ENCODE measurements around the gene TCF7L1. TPM values are rescaled to one million over a fixed set of nuclear protein-coding genes. Genes with fewer than 3 reads are reported as not detected.

The TCF7L1 gene
- total RNA-seq, 1 experiment from 2014 or later, result 3.0 TPM

GRCh38 chr2:85344356-85344954, 211.3 kb downstream of the TCF7L1 start:
- intact Hi-C loops (cut with micrococcal nuclease; ENCODE audit: unreplicated experiment), result no loop called here
- TF ChIP-seq CTCF (IDR thresholded peaks at IDR 0.05; ENCODE audit: unreplicated experiment), result no peak
- DNase-seq, result no peak
- CTCF ChIA-PET, result no interaction called here
- no peaks in the 10 kb centered on the region for H3K4me1 Mint-ChIP-seq (ENCODE audit: low read depth, unreplicated experiment)
- BruUV-seq (replicated peaks), result no TSS peak
- H3K36me3 Mint-ChIP-seq (ENCODE audit: insufficient read depth, unreplicated experiment), result peaks cover 12% of the 10 kb centered on the region
- H3K27me3 Mint-ChIP-seq (ENCODE audit: unreplicated experiment), result no peaks in the 10 kb centered on the region
- H3K27ac Mint-ChIP-seq (ENCODE audit: unreplicated experiment), result no peak overlapping the region
- H3K9me3 Mint-ChIP-seq (ENCODE audit: low read depth, unreplicated experiment), result no peaks in the 10 kb centered on the region
- no peak overlapping the region for H3K4me3 Mint-ChIP-seq (ENCODE audit: low read depth, unreplicated experiment)

GRCh38 chr2:85347599-85347998, 214.4 kb downstream of the TCF7L1 start:
- Mint-ChIP-seq H3K4me1 (ENCODE audit: low read depth, unreplicated experiment) (no peaks in the 10 kb centered on the region), H3K36me3 (ENCODE audit: insufficient read depth, unreplicated experiment) (peaks cover 30% of the 10 kb centered on the region), H3K9me3 (ENCODE audit: low read depth, unreplicated experiment) (no peaks in the 10 kb centered on the region), H3K27ac (ENCODE audit: unreplicated experiment) (no peak overlapping the region), H3K4me3 (ENCODE audit: low read depth, unreplicated experiment) (no peak overlapping the region), H3K27me3 (ENCODE audit: unreplicated experiment) (no peaks in the 10 kb centered on the region)
- no peak for TF ChIP-seq CTCF (IDR thresholded peaks at IDR 0.05; ENCODE audit: unreplicated experiment)
- intact Hi-C loops (cut with micrococcal nuclease; ENCODE audit: unreplicated experiment), result no loop called here
- CTCF ChIA-PET, result interaction anchor here (0.6 kb wide), 1 partner anchor 17 kb away, joined by 3 read pairs; no protein-coding TSS in a partner anchor
- BruUV-seq (replicated peaks), result no TSS peak
- no peak for DNase-seq

GRCh38 chr2:85353876-85354285, 220.7 kb downstream of the TCF7L1 start:
- TSS peak; percentile 76 for BruUV-seq (replicated peaks)
- CTCF ChIA-PET, result interaction anchor here (1.5 kb wide), 1 partner anchor 26 kb away, joined by 6 read pairs; the partner anchor contains the start of gene TGOLN2
- Mint-ChIP-seq H3K36me3 (ENCODE audit: insufficient read depth, unreplicated experiment) (peaks cover 42% of the 10 kb centered on the region), H3K4me3 (ENCODE audit: low read depth, unreplicated experiment) (peak overlapping the region; percentile 96), H3K27me3 (ENCODE audit: unreplicated experiment) (no peaks in the 10 kb centered on the region), H3K9me3 (ENCODE audit: low read depth, unreplicated experiment) (no peaks in the 10 kb centered on the region), H3K27ac (ENCODE audit: unreplicated experiment) (peak overlapping the region; percentile 89), H3K4me1 (ENCODE audit: low read depth, unreplicated experiment) (no peaks in the 10 kb centered on the region)
- no peak for TF ChIP-seq CTCF (IDR thresholded peaks at IDR 0.05; ENCODE audit: unreplicated experiment)
- peak; percentile 35 for DNase-seq
- intact Hi-C loops (cut with micrococcal nuclease; ENCODE audit: unreplicated experiment), result no loop called here

GRCh38 chr2:85354286-85355072, 221.3 kb downstream of the TCF7L1 start, which contains the start of the genes ELMOD3 and RETSAT:
Gene ELMOD3 (plus strand): TSS chr2:85354769. CDS start chr2:85357199, 2,430 bp downstream.
Gene RETSAT (minus strand): TSS chr2:85354528. CDS start chr2:85354507, 21 bp downstream.
- Mint-ChIP-seq H3K27ac (ENCODE audit: unreplicated experiment) (peak within 1 kb of the TSS; percentile 89), H3K4me1 (ENCODE audit: low read depth, unreplicated experiment) (no peaks in the 10 kb centered on the region), H3K9me3 (ENCODE audit: low read depth, unreplicated experiment) (no peaks in the 10 kb centered on the region), H3K27me3 (ENCODE audit: unreplicated experiment) (no peaks in the 10 kb centered on the region), H3K36me3 (ENCODE audit: insufficient read depth, unreplicated experiment) (peaks cover 42% of the 10 kb centered on the region), H3K4me3 (ENCODE audit: low read depth, unreplicated experiment) (peak within 1 kb of the TSS; percentile 96)
- intact Hi-C loops (cut with micrococcal nuclease; ENCODE audit: unreplicated experiment), result no loop called here
- TF ChIP-seq CTCF (IDR thresholded peaks at IDR 0.05; ENCODE audit: unreplicated experiment), result no peak
- no TSS peak for BruUV-seq (replicated peaks)
- CTCF ChIA-PET, result interaction anchor here (0.6 to 1.5 kb wide), 3 partner anchors 27 to 184 kb away, joined by 3 to 6 read pairs (median 3); partner anchors contain the start of genes MAT2A, SH2D6 and TGOLN2
- peak; percentile 98 for DNase-seq

Data from Calu3 (cell line).